OCI-LY3 (cell line): Measurements from ENCODE around the gene MAP4.

ENCODE experiments used
- H2AFZ ChIP-seq: fragments of 200-600, 300-600 bp; shearing (Covaris generic); 2 replicates; pipeline ENCODE4 v1.6.0; 2014; ENCODE audit warnings: antibody characterized with exemption, low read depth, low read length
- H3K27ac ChIP-seq: fragments of 200-600, 300-600 bp; sonication (generic); 2 replicates; pipeline ENCODE4 v1.5.1; 2014; ENCODE audit warnings: mild to moderate bottlenecking, low read length, moderate library complexity, mixed read lengths
- H3K27me3 ChIP-seq: fragments of 200-600, 300-600 bp; sonication (generic); 2 replicates; pipeline ENCODE4 v1.6.1; 2014; ENCODE audit warnings: low read depth, low read length, mixed read lengths
- H3K36me3 ChIP-seq: fragments of 200-600, 300-600 bp; sonication (generic); replicated peaks from 2 replicates; pipeline ENCODE3; 2014; ENCODE audit warnings: low read depth, low read length, mixed read lengths
- H3K4me1 ChIP-seq: fragments of 300-600, 200-600 bp; sonication (generic); 2 replicates; pipeline ENCODE4 v1.6.1; 2014; ENCODE audit warnings: low read length, mixed read lengths
- H3K4me2 ChIP-seq: fragments of 200-600, 300-600 bp; sonication (generic); 2 replicates; pipeline ENCODE4 v1.6.1; 2014; ENCODE audit warnings: low read length, mixed read lengths
- H3K4me3 ChIP-seq: fragments of 300-600, 200-600 bp; sonication (generic); 2 replicates; pipeline ENCODE4 v1.5.1; 2014; ENCODE audit warnings: antibody characterized with exemption, mild to moderate bottlenecking, low read length, moderate library complexity
- H3K79me2 ChIP-seq: fragments of 300-600, 200-600 bp; shearing (Covaris generic); 2 replicates; pipeline ENCODE4 v1.6.1; 2014; ENCODE audit warnings: mild to moderate bottlenecking, low read length, mixed read lengths
- H3K9ac ChIP-seq: fragments of 300-600, 200-600 bp; shearing (Covaris generic); 2 replicates; pipeline ENCODE4 v1.6.0; 2014; ENCODE audit warnings: mild to moderate bottlenecking, low read length, moderate library complexity
- H3K9me3 ChIP-seq: fragments of 200-600, 300-600 bp; shearing (Covaris generic); 2 replicates; pipeline ENCODE4 v1.6.1; 2014; ENCODE audit warnings: low read length, mixed read lengths; ENCODE audit not compliant: insufficient read depth
- H4K20me1 ChIP-seq: fragments of 200-600, 300-600 bp; sonication (generic); 2 replicates; pipeline ENCODE4 v1.6.1; 2016; ENCODE audit warnings: low read length, mixed read lengths; ENCODE audit not compliant: insufficient read depth
- EZH2phosphoT487 ChIP-seq: fragments of 200-600 bp; shearing (Covaris generic); IDR thresholded peaks from 2 replicates; pipeline ENCODE4 v1.6.1; 2018; ENCODE audit warnings: antibody characterized with exemption, mixed run types, low read depth
- TF ChIP-seq, protein P1 (sequence below): fragments of 200-600, 300-600 bp; sonication (generic); IDR thresholded peaks from 2 replicates; pipeline ENCODE4 v1.5.1; 2014; ENCODE audit warnings: antibody characterized with exemption, low read length, low read depth

MAP4 gene

DNA sequence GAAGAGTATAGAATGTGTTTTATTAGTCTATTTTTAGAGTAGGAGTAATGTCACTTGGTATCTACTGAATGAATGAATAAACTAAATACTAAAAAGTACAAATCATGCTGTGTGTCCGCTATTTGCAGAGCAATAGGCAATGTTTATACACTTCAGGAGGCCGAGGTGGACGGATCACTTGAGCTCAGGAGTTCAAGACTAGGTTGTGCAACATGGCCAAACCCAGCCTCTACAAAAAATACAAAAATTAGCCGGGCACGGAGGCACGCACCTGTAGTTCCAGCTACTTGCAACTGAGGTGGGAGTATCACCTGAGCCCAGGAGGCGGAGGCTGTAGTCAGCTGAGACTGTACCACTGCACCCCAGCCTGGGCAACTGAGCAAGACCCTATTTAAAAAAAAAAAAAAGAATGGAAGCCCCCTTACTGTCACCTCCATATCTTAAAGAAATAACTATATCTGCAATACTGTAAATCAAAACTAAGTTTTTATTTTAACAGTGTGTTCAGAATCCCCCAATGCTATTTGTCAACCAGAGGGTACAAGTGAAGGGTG is 114.9 kb downstream of the MAP4 start:
- H3K4me1 ChIP-seq = no peaks in the 10 kb centered on the region
- no peak overlapping the region for H3K27ac ChIP-seq
- H3K27me3 ChIP-seq = no peaks in the 10 kb centered on the region
- TF ChIP-seq, protein P1, sequence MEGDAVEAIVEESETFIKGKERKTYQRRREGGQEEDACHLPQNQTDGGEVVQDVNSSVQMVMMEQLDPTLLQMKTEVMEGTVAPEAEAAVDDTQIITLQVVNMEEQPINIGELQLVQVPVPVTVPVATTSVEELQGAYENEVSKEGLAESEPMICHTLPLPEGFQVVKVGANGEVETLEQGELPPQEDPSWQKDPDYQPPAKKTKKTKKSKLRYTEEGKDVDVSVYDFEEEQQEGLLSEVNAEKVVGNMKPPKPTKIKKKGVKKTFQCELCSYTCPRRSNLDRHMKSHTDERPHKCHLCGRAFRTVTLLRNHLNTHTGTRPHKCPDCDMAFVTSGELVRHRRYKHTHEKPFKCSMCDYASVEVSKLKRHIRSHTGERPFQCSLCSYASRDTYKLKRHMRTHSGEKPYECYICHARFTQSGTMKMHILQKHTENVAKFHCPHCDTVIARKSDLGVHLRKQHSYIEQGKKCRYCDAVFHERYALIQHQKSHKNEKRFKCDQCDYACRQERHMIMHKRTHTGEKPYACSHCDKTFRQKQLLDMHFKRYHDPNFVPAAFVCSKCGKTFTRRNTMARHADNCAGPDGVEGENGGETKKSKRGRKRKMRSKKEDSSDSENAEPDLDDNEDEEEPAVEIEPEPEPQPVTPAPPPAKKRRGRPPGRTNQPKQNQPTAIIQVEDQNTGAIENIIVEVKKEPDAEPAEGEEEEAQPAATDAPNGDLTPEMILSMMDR = no peak
- no peak for TF ChIP-seq EZH2phosphoT487
- H3K4me2 ChIP-seq = no peak overlapping the region
- no peaks in the 10 kb centered on the region for H3K9me3 ChIP-seq
- H3K36me3 ChIP-seq = no peaks in the 10 kb centered on the region
- H3K4me3 ChIP-seq = no peak overlapping the region
- no peak overlapping the region for H3K9ac ChIP-seq
- H4K20me1 ChIP-seq = no peaks in the 10 kb centered on the region; the same call in 1 of the 2 replicates
- no peak overlapping the region for H2AFZ ChIP-seq
- no peaks in the 10 kb centered on the region for H3K79me2 ChIP-seq

DNA sequence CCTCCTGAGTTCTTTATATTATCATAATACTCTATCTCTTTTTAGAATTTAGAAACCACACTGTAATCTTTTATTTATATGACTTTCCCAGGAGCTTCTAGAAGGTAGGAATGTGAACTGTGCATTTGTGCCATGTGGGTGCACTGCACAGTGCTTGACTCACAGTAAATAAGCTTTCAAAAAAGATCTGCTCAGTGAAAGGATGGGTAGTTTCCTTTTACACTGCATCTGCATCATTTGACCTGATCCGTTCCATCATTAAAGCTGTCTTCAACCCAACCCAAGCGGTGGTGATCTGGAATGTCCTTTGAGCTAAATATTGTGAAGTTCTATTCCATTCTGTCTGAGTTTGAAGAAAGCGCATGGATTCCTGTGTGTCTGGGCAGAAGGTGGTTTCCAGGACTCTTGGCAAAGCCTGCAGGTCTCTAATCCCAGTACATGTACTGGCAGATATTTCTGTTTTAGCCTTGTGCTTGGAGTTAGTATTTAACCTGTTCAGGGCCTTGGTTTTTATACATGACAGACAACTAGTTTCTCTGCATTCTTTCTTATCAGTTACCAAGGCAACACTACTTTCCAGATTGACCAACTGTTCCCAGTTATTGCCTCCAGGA is 116.6 kb downstream of the MAP4 start:
- H3K4me2 ChIP-seq = no peak overlapping the region
- no peaks in the 10 kb centered on the region; the same call in 1 of the 2 replicates for H4K20me1 ChIP-seq
- H3K36me3 ChIP-seq = peaks cover 3% of the 10 kb centered on the region
- no peaks in the 10 kb centered on the region for H3K27me3 ChIP-seq
- no peaks in the 10 kb centered on the region for H3K79me2 ChIP-seq
- H3K27ac ChIP-seq = no peak overlapping the region
- H3K9me3 ChIP-seq = no peaks in the 10 kb centered on the region
- no peaks in the 10 kb centered on the region for H3K4me1 ChIP-seq
- no peak overlapping the region for H3K4me3 ChIP-seq
- H2AFZ ChIP-seq = no peak overlapping the region
- TF ChIP-seq, protein P1 = no peak
- no peak for TF ChIP-seq EZH2phosphoT487
- H3K9ac ChIP-seq = no peak overlapping the region

DNA sequence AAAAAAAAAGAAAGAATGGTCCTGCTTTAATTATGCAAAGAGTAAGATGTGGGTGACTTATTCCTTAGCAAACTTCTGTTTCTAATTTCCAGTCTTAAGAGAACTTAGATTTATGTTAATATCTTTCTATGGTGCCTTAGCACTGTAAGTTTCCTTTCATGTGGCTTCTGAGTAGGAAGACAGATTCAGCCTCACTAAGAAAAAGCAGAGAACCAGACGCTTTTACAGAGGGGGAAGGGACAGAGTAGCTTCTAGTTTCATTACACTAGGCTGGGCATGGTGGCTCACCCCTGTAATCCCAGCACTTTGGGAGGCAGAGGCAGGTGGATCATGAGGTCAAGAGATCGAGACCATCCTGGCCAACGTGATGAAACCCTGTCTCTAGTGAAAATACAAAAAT is 118.3 kb downstream of the MAP4 start:
- Histone ChIP-seq H3K4me2 (no peak overlapping the region), H3K9me3 (no peaks in the 10 kb centered on the region), H4K20me1 (no peaks in the 10 kb centered on the region; the same call in 1 of the 2 replicates), H3K27ac (no peak overlapping the region), H3K36me3 (peaks cover 3% of the 10 kb centered on the region), H3K27me3 (no peaks in the 10 kb centered on the region), H3K4me3 (no peak overlapping the region), H3K9ac (no peak overlapping the region), H2AFZ (no peak overlapping the region), H3K79me2 (no peaks in the 10 kb centered on the region), H3K4me1 (no peaks in the 10 kb centered on the region)
- TF ChIP-seq EZH2phosphoT487 = no peak
- TF ChIP-seq, protein P1 = no peak

DNA sequence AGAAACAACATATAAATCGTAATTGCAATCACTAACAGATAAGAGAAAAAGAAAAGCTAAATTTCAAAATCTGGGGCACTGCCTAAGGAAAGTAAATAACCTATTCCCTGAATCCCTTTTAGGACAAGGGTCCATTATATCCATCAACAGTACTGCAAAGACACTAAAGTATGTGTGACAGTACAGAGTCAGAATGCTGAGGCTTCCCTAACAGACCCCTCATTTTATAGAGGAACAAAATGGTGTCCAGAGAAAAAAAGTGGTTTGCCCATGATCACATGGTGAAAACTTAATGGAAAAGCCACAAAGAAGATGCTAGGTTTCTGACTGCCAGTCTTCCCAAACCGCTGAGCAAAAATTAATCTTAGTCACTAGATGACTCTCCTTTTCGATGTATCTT is 119.5 kb downstream of the MAP4 start:
- Histone ChIP-seq H3K79me2 (no peaks in the 10 kb centered on the region), H3K9ac (no peak overlapping the region), H4K20me1 (no peaks in the 10 kb centered on the region; the same call in 1 of the 2 replicates), H3K27ac (no peak overlapping the region), H3K4me1 (no peaks in the 10 kb centered on the region), H3K27me3 (no peaks in the 10 kb centered on the region), H3K4me2 (no peak overlapping the region), H3K36me3 (peaks cover 5% of the 10 kb centered on the region), H2AFZ (no peak overlapping the region), H3K4me3 (no peak overlapping the region), H3K9me3 (no peaks in the 10 kb centered on the region)
- TF ChIP-seq, protein P1 = no peak
- no peak for TF ChIP-seq EZH2phosphoT487
